Stimulated activated CD4-positive, alpha-beta T cell treated with anti-CD3 and anti-CD28 coated beads, Interleukin-2, amount 100 ng/mL, for 48 hours (primary cell): ENCODE results near the gene PPT2.
"Not testable (repeated sequence)": the region's sequence is repeated elsewhere in the genome, so short reads cannot be mapped to it uniquely, and the experiment has no call there.

Experiments
- DNase-seq, 2 donors: peaks; one replicate each; pipeline ENCODE4 v3.0.0-alpha.2; 2020

The PPT2 gene

GRCh38 chr6:32190911-32191677, 37.2 kb downstream of the PPT2 start:
- no peak for DNase-seq

GRCh38 chr6:32191696-32192607, 38.0 kb downstream of the PPT2 start:
- DNase-seq, result no peak

DNA sequence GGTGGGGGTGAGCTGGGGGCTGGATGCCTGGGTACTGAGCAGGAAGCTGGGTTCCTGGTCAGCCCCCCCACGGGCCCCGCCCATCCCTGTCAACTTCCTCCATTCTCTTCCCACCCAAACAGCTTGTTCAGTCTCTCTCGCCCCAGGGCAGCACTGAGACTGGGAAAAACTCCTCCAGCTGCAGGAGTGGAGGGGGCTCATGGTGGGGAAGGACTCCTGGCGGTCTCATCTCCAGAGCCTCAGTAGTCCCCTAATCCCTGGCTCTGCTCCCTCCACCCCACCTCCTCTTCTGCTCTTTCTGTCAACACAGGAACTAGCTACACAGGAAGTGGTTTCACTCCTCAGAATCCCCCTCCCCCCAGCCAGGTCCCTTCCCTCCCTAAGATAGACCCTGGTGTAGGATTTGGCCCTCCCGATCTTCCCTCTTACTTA, 38.7 kb downstream of the PPT2 start, which contains the start of gene GPSM3:
Gene GPSM3, minus strand, starts transcription at position 36 of the 432 bp plus-strand sequence. CDS start 130 bp downstream, outside the sequence.
- no peak for DNase-seq

DNA sequence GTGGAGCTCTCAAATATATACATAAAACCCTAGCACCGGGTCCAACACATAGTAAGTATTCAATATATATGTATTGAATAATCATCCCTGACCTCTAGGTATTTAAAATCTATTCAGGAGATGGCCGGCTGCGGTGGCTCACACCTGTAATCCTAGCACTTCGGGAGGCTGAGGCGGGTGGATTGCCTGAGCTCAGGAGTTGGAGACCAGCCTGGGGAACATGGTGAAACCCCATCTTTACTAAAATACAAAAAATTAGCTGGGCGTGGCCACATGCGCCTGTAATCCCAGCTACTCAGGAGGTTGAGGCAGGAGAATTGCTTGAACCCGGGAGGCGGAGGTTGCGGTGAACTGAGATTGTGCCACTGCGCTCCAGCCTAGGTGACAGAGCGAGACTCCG, 39.2 kb downstream of the PPT2 start:
- not testable (repeated sequence) for DNase-seq

GRCh38 chr6:32194388-32194787, 40.4 kb downstream of the PPT2 start:
- no peak for DNase-seq

DNA sequence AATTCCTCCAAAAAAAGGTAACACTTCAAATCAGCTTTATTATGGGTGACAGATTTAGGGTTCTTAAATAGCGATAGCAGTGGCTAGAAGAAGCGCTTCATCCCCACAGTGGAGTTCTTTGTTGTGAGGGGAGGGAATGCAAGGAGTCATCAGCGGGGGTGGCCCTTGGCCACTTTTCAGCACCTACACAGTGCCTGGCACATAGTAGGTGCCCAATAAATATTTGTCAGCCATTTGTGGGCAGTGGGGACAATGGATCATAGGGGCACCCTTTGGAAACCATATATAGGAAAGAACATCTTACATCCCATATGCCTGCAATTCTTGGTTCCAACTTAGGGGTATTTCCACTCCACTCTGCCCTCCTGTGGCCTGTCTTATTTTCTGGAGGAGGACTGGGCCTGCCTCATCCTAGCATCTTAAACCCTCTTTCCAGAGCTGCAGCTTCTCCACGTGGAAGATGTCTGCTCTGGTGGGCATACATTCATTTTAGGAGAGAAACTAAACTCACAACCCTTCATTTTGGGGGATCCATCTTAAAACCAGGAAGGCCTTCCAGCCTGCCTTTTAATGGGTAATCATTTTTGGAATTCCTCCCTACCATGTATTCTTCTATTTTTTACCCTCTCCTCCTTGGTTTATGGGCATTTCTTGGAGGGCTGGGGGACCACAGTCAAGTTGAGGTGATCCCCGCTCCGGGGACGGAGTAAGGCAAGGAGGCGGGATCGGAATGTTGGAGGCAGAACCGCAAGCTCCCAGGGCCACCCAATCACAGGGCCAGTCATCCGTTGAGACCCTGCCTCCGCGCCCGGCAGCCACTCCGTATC, 41.1 kb downstream of the PPT2 start:
- DNase-seq, result no peak

DNA sequence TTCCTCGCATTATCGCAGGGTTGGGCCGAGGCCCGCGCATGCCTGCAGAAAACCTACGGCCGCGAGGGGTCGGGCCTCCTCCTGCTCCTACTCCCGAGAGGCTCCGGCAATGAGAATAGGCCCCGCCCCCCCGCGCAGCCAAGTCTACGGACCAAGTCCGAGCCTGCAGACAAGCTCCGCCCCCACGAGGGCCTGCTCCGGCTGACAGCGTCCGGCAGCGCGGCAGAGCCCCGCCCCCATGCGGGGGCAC, 41.6 kb downstream of the PPT2 start:
- peak; percentile 100 for DNase-seq

DNA sequence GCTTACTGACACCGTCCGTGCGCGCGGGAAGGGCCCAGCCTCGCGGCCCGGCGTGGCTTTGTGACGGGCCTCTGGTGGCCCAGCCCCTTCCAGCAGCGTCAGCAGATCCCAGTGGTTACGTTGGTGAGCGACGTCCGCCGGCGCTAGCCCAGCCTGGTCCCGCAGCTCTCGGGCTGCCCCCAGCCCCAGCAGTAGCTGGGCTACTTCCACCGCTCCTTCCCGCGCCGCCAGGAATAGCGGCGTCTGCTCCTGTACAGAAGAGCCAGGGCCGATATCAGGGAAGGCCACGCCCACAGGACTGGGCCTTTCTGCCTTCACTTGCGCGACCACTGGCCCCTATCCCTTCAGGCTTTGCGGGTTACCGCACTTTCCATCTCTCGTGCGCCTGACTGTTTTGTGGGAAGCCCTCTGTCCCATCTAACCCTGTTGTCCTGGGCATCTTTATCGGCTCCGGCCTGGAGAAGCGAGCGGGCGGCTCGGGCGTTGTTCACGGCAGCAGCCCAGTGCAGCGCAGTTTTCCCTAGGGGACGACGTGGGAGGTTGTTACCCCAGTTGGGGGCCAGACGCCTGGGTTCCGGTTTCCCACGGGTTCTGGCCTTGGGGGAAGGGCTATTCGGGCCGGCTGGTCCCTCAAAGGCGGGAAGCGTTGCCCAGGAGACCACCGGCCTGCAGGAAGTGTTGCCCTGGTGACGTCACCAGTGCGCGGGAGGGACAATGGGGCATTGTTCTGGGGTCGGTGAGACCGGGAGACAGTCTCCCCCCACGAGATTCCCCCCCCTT, 42.2 kb downstream of the PPT2 start:
- peak; percentile 56 to 57 for DNase-seq

GRCh38 chr6:32196682-32197616, 43.0 kb downstream of the PPT2 start:
- DNase-seq, result no peak

DNA sequence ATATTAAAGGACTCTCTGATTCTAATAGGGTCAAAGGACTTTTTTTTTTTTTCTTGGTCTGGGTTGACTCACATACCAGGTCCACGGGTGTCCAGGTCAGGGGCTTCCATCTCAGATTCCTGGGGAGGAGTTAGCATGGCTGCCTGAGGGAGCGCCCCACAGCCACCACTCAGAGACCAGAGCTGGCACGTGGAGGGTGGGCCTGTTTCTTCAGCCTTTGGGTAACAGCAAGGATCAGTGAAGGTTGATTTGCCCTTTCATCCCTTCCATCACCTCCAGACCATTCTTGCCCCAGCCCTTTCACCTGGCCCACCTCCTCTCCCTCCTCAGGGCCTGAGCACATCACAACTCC, 44.4 kb downstream of the PPT2 start:
- no peak for DNase-seq

DNA sequence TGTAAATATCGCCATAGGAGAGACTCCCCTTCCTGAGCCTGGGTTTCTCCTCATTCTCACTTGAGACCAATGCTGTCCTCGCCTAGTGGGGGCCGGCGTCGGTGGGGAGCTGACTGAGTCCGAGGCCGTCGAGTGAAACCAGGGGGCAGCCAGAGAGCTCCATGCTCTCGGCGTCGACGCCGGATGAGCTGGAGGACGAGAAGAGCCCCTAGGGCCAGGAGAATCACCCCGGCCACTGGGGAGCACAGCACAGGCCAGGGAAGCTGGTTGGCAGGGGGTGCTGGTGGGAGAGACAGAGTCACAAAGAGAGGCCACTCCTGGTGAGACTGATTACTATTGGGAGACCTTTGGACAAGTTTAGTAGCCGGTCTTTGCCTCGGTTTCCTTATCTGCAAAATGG, 44.9 kb downstream of the PPT2 start:
- no peak for DNase-seq

DNA sequence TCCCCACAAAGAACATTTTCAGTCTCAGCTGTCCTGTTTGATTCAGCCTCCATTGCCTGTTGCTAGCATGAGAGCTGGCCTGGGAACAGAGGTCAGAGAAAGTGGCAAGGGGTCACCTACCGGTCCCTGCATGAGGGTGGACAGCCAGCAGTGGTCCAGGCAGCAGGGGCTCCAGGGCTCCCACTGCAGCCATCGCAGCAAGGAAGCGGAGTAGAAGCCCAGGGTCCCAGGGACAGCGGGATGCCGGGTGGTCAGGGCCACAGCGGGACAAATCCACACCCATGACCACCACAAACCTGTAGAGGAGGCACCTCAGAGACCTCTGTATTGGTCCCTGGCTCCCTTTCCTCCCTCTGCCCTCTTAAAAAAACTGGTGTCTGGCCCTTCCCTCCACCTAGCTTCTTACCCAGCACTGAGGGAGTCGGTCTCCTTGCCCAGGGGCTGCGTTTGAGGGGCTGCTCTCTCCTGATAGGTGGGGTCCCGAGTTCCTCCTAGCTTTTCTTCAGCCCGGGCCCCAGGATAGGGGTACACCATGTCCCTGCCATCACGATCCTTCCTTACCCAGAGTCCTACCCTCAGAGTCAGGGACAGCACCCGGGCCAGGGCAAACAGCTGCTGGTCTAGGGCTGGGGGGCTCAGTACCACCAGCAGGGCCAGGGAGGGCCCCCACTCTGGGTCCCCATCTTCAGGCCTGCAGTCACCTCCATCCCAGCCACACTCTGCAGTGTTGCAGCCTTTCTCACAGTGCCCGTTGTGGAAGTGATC, 47.0 kb downstream of the PPT2 start:
- no peak for DNase-seq

GRCh38 chr6:32202186-32202585, 48.2 kb downstream of the PPT2 start:
- no peak for DNase-seq

GRCh38 chr6:32203426-32204267, 49.7 kb downstream of the PPT2 start:
- DNase-seq, result no peak

DNA sequence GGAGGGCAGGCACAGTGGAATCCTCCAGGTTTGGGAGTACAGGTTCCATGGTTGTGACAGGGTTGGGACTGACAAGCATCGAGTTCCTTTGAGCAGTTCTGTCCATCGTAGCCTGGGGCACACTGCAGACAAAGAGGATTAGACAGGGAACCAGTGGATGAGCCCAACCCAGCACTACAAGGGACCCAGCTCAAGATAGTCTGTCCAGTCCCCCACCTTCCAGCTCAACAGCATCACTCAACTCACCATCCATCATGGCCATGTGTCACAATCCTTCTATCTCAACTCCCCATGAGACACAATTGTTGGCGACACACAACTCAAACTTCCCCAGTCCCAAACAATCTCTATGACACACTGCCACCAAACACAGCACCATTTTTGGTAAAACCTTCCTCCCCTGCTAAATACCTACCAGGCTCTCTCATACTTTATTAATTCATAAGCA, 50.4 kb downstream of the PPT2 start:
- no peak for DNase-seq

DNA sequence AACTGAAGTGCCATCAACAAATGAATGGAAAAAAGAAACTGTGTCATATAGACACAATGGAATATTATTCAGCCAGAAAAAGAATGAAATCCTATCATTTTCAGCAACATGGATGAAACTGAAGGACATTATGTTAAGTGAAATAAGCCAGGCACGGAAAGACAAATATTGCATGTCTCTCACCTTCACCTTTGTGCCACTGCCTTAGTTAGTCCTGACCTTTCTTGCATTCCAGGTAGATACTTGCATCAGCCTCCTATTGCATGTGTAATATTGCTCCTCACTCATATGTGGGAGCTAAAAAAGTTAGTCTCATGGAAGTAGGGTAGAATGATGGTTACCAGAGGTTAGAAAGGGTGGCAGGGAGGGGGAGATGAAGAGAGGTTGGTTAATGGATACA, 55.1 kb downstream of the PPT2 start:
- no peak for DNase-seq

DNA sequence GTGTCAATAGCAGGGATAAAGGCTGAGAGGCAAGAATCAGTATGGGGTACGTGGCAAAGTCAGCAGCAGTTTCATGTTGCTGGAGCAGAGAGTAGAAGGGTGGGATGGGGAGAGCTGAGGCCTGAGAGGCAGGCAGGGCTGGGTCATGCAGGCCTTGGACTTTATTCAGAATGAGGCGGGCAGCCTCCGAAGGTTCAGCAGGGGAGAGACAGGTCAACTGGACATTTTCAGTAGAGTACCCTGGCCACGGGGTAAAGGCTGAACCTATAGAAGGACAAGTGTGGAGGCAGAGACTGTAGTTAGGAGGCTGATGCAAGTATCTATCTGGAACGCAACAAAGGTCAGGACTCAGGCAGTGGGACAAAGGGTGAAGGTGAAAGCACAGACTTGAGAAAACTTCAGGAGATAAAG, 56.3 kb downstream of the PPT2 start:
- no peak for DNase-seq

DNA sequence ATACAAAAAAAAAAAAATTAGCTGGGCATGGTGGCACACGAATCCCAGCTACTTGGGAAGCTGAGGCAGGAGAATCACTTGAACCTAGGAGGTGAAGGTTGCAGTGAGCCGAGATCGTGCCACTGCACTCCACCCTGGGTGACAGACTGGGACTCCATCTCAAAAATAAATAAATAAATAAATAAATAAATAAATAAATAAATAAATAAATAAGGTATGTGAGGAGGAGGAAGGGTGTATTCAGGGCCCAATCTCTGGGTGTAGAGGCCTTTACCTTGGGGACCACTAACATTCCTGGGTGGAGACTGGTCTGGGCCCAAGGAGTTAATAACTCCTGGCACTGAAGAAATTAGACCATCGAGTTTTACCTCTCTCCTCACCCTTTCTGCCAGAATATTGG, 57.5 kb downstream of the PPT2 start:
- not testable (repeated sequence) for DNase-seq

DNA sequence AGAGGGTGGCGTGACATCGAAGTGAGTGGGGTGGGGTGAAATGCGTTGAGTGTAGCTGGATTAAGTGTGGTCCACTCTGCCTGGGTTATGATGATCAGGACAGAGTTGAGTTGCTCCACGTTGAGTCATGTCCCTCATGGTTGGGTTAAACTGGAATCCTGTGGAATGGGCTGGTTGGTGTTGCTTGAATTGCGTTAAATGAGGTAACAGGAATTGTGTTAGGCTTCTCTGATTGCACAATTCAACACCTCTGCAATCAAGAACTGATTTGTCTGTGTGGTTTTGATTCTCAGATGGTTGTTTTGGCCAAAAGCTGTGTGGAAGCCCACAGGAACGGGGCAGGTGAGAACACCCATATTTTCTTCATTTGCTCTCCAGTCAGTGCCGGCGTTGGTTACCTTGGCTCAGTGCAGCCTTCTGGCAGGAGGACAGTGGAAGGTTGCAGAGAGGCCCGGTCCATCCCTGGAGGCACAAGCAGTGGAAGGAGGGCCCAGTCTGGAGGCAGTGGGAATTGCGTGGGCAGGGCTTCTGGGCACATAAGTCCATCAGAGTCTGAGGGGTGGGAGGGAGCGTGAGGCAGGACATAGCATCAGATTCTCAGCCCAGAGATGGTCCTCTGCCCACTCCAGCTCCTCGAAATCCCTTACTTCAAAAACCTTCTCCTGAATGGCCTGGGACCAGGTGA, 58.3 kb downstream of the PPT2 start:
- DNase-seq, result no peak
